A549 (cell line): ENCODE data around the gene CCDC157.

Source experiments
- EP300 ChIP-seq, 2 experiments: fragments of >200 bp; sonication (Bioruptor Twin); formaldehyde crosslinking; IDR thresholded peaks; 2 replicates in 1 of 2; 3 replicates in 1 of 2; pipeline ENCODE4 v1.6.1; 2016 to 2017
- FOSL2 ChIP-seq, 2 experiments: fragments of 450-650 bp in 1 of 2; fragments of >200 bp in 1 of 2; sonication (Bioruptor Twin) in 1 of 2; formaldehyde crosslinking; IDR thresholded peaks; 2 replicates each; pipeline versions ENCODE4 v1.5.0 to v1.6.1; 2016 to 2020; ENCODE audit warnings: mild to moderate bottlenecking in 1 of 2, moderate library complexity in 1 of 2
- PHF8 ChIP-seq: fragments of 200-600 bp; sonication (generic); IDR thresholded peaks from 2 replicates; pipeline ENCODE4 v1.6.1; 2016; ENCODE audit warnings: low read depth, mild to moderate bottlenecking, antibody characterized with exemption, moderate library complexity, borderline replicate concordance
- POLR2A ChIP-seq: IDR thresholded peaks from 2 replicates; pipeline ENCODE4 v1.6.1; 2012; ENCODE audit warnings: mild to moderate bottlenecking, low read length
- RFX5 ChIP-seq: fragments of 450-650 bp; IDR thresholded peaks from 2 replicates; pipeline ENCODE4 v1.7.1; 2014; ENCODE audit warnings: antibody characterized with exemption, mild to moderate bottlenecking, moderate library complexity
- TF ChIP-seq, protein P1 (sequence below): fragments of >200 bp; sonication (Bioruptor Twin); formaldehyde crosslinking; IDR thresholded peaks from 3 replicates; pipeline ENCODE4 v1.5.1; 2016
- TF ChIP-seq, protein P2 (sequence below): fragments of 200-600 bp; sonication (generic); IDR thresholded peaks from 2 replicates; pipeline ENCODE4 v1.6.1; 2016; ENCODE audit warnings: antibody characterized with exemption, mild to moderate bottlenecking, moderate library complexity

DNA sequence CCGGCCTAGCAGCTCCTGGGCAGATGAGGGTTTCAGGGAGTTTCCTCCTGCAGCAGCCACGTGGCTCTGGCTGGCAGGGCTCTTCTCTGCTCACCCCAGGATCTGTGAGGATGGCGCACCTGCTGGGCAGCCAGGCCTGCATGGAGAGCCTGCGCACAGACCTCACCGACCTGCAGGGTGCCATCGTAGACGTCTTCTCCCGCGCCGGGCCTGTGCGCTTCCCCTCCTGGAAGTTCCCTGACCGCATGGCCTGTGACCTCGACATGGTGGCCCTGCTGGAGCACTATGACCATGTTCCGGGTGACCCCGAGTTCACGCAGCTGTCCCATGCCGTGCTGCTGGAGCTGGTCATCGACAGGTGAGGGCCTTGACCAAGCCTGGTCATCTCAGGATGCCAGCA is 9.1 kb downstream of the CCDC157 start:
- TF ChIP-seq EP300 (IDR thresholded peaks at IDR 0.05) = no peak
- no peak for TF ChIP-seq FOSL2 (IDR thresholded peaks at IDR 0.05)
- TF ChIP-seq FOSL2 (CRISPR knock-in tag; IDR thresholded peaks at IDR 0.05) = no peak
- no peak for TF ChIP-seq POLR2A
- TF ChIP-seq, protein P1, sequence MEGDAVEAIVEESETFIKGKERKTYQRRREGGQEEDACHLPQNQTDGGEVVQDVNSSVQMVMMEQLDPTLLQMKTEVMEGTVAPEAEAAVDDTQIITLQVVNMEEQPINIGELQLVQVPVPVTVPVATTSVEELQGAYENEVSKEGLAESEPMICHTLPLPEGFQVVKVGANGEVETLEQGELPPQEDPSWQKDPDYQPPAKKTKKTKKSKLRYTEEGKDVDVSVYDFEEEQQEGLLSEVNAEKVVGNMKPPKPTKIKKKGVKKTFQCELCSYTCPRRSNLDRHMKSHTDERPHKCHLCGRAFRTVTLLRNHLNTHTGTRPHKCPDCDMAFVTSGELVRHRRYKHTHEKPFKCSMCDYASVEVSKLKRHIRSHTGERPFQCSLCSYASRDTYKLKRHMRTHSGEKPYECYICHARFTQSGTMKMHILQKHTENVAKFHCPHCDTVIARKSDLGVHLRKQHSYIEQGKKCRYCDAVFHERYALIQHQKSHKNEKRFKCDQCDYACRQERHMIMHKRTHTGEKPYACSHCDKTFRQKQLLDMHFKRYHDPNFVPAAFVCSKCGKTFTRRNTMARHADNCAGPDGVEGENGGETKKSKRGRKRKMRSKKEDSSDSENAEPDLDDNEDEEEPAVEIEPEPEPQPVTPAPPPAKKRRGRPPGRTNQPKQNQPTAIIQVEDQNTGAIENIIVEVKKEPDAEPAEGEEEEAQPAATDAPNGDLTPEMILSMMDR = no peak
- no peak for TF ChIP-seq PHF8
- TF ChIP-seq, protein P2, sequence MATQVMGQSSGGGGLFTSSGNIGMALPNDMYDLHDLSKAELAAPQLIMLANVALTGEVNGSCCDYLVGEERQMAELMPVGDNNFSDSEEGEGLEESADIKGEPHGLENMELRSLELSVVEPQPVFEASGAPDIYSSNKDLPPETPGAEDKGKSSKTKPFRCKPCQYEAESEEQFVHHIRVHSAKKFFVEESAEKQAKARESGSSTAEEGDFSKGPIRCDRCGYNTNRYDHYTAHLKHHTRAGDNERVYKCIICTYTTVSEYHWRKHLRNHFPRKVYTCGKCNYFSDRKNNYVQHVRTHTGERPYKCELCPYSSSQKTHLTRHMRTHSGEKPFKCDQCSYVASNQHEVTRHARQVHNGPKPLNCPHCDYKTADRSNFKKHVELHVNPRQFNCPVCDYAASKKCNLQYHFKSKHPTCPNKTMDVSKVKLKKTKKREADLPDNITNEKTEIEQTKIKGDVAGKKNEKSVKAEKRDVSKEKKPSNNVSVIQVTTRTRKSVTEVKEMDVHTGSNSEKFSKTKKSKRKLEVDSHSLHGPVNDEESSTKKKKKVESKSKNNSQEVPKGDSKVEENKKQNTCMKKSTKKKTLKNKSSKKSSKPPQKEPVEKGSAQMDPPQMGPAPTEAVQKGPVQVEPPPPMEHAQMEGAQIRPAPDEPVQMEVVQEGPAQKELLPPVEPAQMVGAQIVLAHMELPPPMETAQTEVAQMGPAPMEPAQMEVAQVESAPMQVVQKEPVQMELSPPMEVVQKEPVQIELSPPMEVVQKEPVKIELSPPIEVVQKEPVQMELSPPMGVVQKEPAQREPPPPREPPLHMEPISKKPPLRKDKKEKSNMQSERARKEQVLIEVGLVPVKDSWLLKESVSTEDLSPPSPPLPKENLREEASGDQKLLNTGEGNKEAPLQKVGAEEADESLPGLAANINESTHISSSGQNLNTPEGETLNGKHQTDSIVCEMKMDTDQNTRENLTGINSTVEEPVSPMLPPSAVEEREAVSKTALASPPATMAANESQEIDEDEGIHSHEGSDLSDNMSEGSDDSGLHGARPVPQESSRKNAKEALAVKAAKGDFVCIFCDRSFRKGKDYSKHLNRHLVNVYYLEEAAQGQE = no peak
- no peak for TF ChIP-seq RFX5
